B cell (primary cell): ENCODE data around the gene SRP14. TPM values are rescaled to one million over a fixed set of nuclear protein-coding genes. Genes with fewer than 3 reads are reported as not detected.

Experiments
- ATAC-seq: fragments of 200-7000 bp; cut with Tn5 transposase; one replicate; pipeline ENCODE4 v1.10.0; 2021; ENCODE audit warnings: low read depth, mild to moderate bottlenecking, moderate number of reproducible peaks, moderate library complexity
- CTCF ChIA-PET: fragments of 350-600 bp; sonication (Branson Sonifier 250); formaldehyde crosslinking; loops from one replicate; lab custom pipeline; 2021; ENCODE audit warnings: antibody characterized with exemption, inconsistent platforms; lab: Charles Lee
- POLR2A ChIA-PET: fragments of 350-600 bp; sonication (Branson Sonifier 250); formaldehyde crosslinking; loops from one replicate; lab custom pipeline; 2021; ENCODE audit warnings: antibody characterized with exemption; lab: Charles Lee
- DNase-seq: peaks from one replicate; pipeline ENCODE4 v3.0.0; 2013
- H2AFZ ChIP-seq: 2 replicates; pipeline ENCODE4 v1.6.1; 2012; ENCODE audit warnings: mild to moderate bottlenecking, low read depth, low read length; ENCODE audit not compliant: insufficient read depth, poor library complexity, severe bottlenecking
- H3K27ac ChIP-seq, 2 donors: 1 replicate in 1 of 2; 2 replicates in 1 of 2; pipeline ENCODE4 v1.5.1; 2012 to 2013; ENCODE audit warnings: low read length in 2 of 2, mild to moderate bottlenecking in 2 of 2, moderate library complexity in 1 of 2
- H3K27me3 ChIP-seq, 4 experiments: fragments of 200-600 bp in 1 of 4; sonication (generic) in 1 of 4; replicated peaks in 1 of 4; 1 replicate in 2 of 4; 2 replicates in 2 of 4; pipeline versions ENCODE4 v1.6.1 to v1.7.0; 2013 to 2016; ENCODE audit warnings: low read length in 3 of 4, mild to moderate bottlenecking in 2 of 4, mixed read lengths in 1 of 4, moderate library complexity in 1 of 4; ENCODE audit not compliant: insufficient read depth in 4 of 4, control insufficient read depth in 3 of 4; ENCODE audit errors: control extremely low read depth in 1 of 4
- H3K36me3 ChIP-seq, 2 experiments: replicated peaks in 1 of 2; 1 replicate in 1 of 2; 2 replicates in 1 of 2; pipeline versions ENCODE4 v1.6.1 to v1.7.1; 2013; ENCODE audit warnings: low read length in 1 of 2; ENCODE audit not compliant: insufficient read depth in 2 of 2, control insufficient read depth in 1 of 2; ENCODE audit errors: control extremely low read depth in 1 of 2, extremely low read depth in 1 of 2
- H3K4me1 ChIP-seq, 2 donors: fragments of 200-600 bp in 1 of 2; sonication (generic) in 1 of 2; 1 replicate in 1 of 2; 2 replicates in 1 of 2; pipeline versions ENCODE4 v1.5.1 to v1.6.1; 2013 to 2017; ENCODE audit warnings: low read length in 2 of 2; ENCODE audit not compliant: control insufficient read depth in 2 of 2, insufficient read depth in 2 of 2
- H3K4me2 ChIP-seq: replicated peaks from 2 replicates; pipeline ENCODE3; 2012; ENCODE audit warnings: mild to moderate bottlenecking, low read depth, low read length; ENCODE audit not compliant: poor library complexity, severe bottlenecking
- H3K4me3 ChIP-seq, 5 experiments: fragments of 200-600 bp in 1 of 5; sonication (generic) in 1 of 5; 1 replicate in 3 of 5; 2 replicates in 2 of 5; pipeline versions ENCODE4 v1.5.1 to v1.7.0; 2011 to 2016; ENCODE audit warnings: low read length in 4 of 5, mild to moderate bottlenecking in 4 of 5, low read depth in 2 of 5, control low read depth in 1 of 5, moderate library complexity in 1 of 5; ENCODE audit not compliant: insufficient read depth in 1 of 5; ENCODE audit errors: control extremely low read depth in 1 of 5, extremely low read depth in 1 of 5
- H3K79me2 ChIP-seq: fragments of 200-600 bp; sonication (generic); one replicate; pipeline ENCODE4 v1.6.0; 2016; ENCODE audit warnings: low read length; ENCODE audit not compliant: control insufficient read depth, insufficient read depth
- H3K9ac ChIP-seq: fragments of 200-600 bp; sonication (generic); 2 replicates; pipeline ENCODE4 v1.6.1; 2017; ENCODE audit warnings: mild to moderate bottlenecking, low read length, moderate library complexity
- H3K9me3 ChIP-seq, 3 donors: one replicate each; pipeline versions ENCODE4 v1.6.1 to v1.7.1; 2013; ENCODE audit warnings: low read length in 2 of 3; ENCODE audit not compliant: control insufficient read depth in 2 of 3, insufficient read depth in 1 of 3; ENCODE audit errors: control extremely low read depth in 1 of 3
- H4K20me1 ChIP-seq: 2 replicates; pipeline ENCODE4 v1.6.0; 2012; ENCODE audit warnings: mild to moderate bottlenecking, low read length; ENCODE audit not compliant: insufficient read depth, control insufficient read depth, poor library complexity, severe bottlenecking
- H3K27ac Mint-ChIP-seq: one replicate; pipeline ENCODE4 v1.8.0; 2021; ENCODE audit warnings: mixed read lengths
- H3K27me3 Mint-ChIP-seq: one replicate; pipeline ENCODE4 v1.8.0; 2021; ENCODE audit warnings: mixed read lengths
- H3K4me1 Mint-ChIP-seq: one replicate; pipeline ENCODE4 v1.8.0; 2021; ENCODE audit warnings: mixed read lengths
- H3K4me3 Mint-ChIP-seq: one replicate; pipeline ENCODE4 v1.8.0; 2021; ENCODE audit warnings: mixed read lengths
- H3K9me3 Mint-ChIP-seq: one replicate; pipeline ENCODE4 v1.8.0; 2022; ENCODE audit warnings: mixed read lengths; ENCODE audit not compliant: insufficient read depth
- CTCF ChIP-seq: fragments of 200-600 bp; IDR thresholded peaks from one replicate; pipeline ENCODE4 v1.8.0; 2022; ENCODE audit warnings: antibody characterized with exemption, mild to moderate bottlenecking
- EZH2 ChIP-seq: IDR thresholded peaks from 2 replicates; pipeline ENCODE4 v1.6.1; 2012; ENCODE audit warnings: borderline replicate concordance, low read depth, mild to moderate bottlenecking, moderate library complexity, low read length; ENCODE audit not compliant: insufficient read depth, poor library complexity, severe bottlenecking
- WGBS: methylation state at CpG from one replicate; pipeline ENCODE4 v1.1.5; 2013; ENCODE audit warnings: missing lambda C conversion rate; ENCODE audit not compliant: insufficient coverage; 5-methylcytosine and 5-hydroxymethylcytosine counted together
- intact Hi-C: fragments of 100-400 bp; cut with micrococcal nuclease; formaldehyde crosslinking; loops from one replicate; pipeline ENCODE4 v1.10.0; 2022
- polyA plus RNA-seq: library from polyadenylated mRNA; depleted of rRNA; stranded (reverse); fragments of >200 nt; gene quantifications from 2 replicates; pipeline ENCODE4 v1.2.3, GENCODE V29; 2012
- total RNA-seq, 2 donors: library from RNA; stranded (reverse); fragments of 120-200 nt in 1 of 2; gene quantifications; 1 replicate in 1 of 2; 2 replicates in 1 of 2; pipeline versions ENCODE4 v1.2.3 to v1.2.4, GENCODE V29; 2013 to 2022

The SRP14 gene
- total and polyA plus RNA-seq, 2 donors (not counting 1 experiment from before 2014, with no cell fraction given): 120 to 131 TPM

GRCh38 chr15:39990706-39991105 lies 48.3 kb downstream of the SRP14 start:
- no peaks in the 10 kb centered on the region for H3K4me1 ChIP-seq
- Mint-ChIP-seq H3K4me3 (no peak overlapping the region), H3K27ac (no peak overlapping the region), H3K27me3 (no peaks in the 10 kb centered on the region), H3K9me3 (no peaks in the 10 kb centered on the region), H3K4me1 (no peaks in the 10 kb centered on the region)
- ChIA-PET POLR2A (no interaction called here), CTCF (no interaction called here)
- H3K4me3 ChIP-seq: no peak overlapping the region
- H2AFZ ChIP-seq: no peak overlapping the region
- no peak overlapping the region for H3K9ac ChIP-seq
- ATAC-seq: no peak
- H3K79me2 ChIP-seq: no peaks in the 10 kb centered on the region
- H3K9me3 ChIP-seq: no peaks in the 10 kb centered on the region
- intact Hi-C loops: no loop called here
- no peak for TF ChIP-seq EZH2
- TF ChIP-seq CTCF: no peak
- 95% methylated on average over 4 of the region's 6 CpGs for WGBS
- H4K20me1 ChIP-seq: no peaks in the 10 kb centered on the region
- no peaks in the 10 kb centered on the region for H3K27me3 ChIP-seq
- peaks cover 3 to 20% of the 10 kb centered on the region in 2 experiments for H3K36me3 ChIP-seq
- no peak overlapping the region for H3K27ac ChIP-seq
- no peak overlapping the region for H3K4me2 ChIP-seq
- no peak for DNase-seq

DNA sequence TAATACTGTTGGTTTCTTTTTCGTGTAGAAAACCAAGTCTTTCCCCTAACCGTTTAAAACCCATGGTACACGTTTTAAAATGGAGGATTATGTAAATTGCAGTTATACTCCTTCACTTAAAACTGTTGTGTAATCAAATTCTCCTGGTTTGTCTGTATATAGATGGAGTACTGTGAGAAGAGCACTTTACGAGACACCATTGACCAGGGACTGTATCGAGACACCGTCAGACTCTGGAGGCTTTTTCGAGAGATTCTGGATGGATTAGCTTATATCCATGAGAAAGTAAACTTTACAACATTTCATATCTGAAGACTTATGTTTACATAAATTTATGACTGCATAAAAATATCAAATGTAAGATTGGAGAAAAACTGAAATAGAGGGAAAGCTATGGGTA lies 51.2 kb downstream of the SRP14 start:
- Mint-ChIP-seq H3K27ac (no peak overlapping the region), H3K4me1 (no peaks in the 10 kb centered on the region), H3K27me3 (no peaks in the 10 kb centered on the region), H3K4me3 (no peak overlapping the region), H3K9me3 (peaks cover 2% of the 10 kb centered on the region)
- H3K9me3 ChIP-seq: peaks cover 0 to 4% (median 0%) of the 10 kb centered on the region in 3 donors
- H3K4me1 ChIP-seq: no peaks in the 10 kb centered on the region
- no peak overlapping the region for H3K9ac ChIP-seq
- ChIA-PET POLR2A (no interaction called here), CTCF (no interaction called here)
- WGBS: no CpG with 5 or more reads among the region's 7 CpGs
- ATAC-seq (no peak), DNase-seq (no peak)
- intact Hi-C loops: no loop called here
- H3K79me2 ChIP-seq: no peaks in the 10 kb centered on the region
- H4K20me1 ChIP-seq: no peaks in the 10 kb centered on the region
- peaks cover 3 to 17% of the 10 kb centered on the region in 2 experiments for H3K36me3 ChIP-seq
- no peak overlapping the region for H3K27ac ChIP-seq
- no peak overlapping the region for H3K4me2 ChIP-seq
- H3K27me3 ChIP-seq: no peaks in the 10 kb centered on the region
- no peak for TF ChIP-seq CTCF
- no peak overlapping the region for H2AFZ ChIP-seq
- H3K4me3 ChIP-seq: no peak overlapping the region

Other genes with a start within 250 kb of the SRP14 start
- 0.30 and 0.39 TPM in 2 replicates for gene GPR176, start 118.9 kb downstream of the SRP14 start, total RNA-seq
- gene GPR176, start 118.9 kb downstream of the SRP14 start, polyA plus RNA-seq: 0.07 TPM in 2 replicates
- gene EIF2AK4, start 105.1 kb downstream of the SRP14 start, total RNA-seq: 39.3 and 40.4 TPM in 2 replicates
- 10.6 and 11.3 TPM in 2 replicates for gene EIF2AK4, start 105.1 kb downstream of the SRP14 start, polyA plus RNA-seq
- 343 and 344 TPM in 2 replicates for gene BMF, start 69.7 kb upstream of the SRP14 start, total RNA-seq
- 43.2 and 95.9 TPM in 2 replicates for gene BMF, start 69.7 kb upstream of the SRP14 start, polyA plus RNA-seq
- 2.9 and 4.4 TPM in 2 replicates for gene BUB1B, start 121.9 kb upstream of the SRP14 start, total RNA-seq
- 0.70 and 0.78 TPM in 2 replicates for gene BUB1B, start 121.9 kb upstream of the SRP14 start, polyA plus RNA-seq
- gene PAK6, start 199.9 kb upstream of the SRP14 start, total RNA-seq: 0.80 and 1.2 TPM in 2 replicates
- 0.45 and 0.76 TPM in 2 replicates for gene PAK6, start 199.9 kb upstream of the SRP14 start, polyA plus RNA-seq
- gene ANKRD63, start 243.9 kb upstream of the SRP14 start, total RNA-seq: 0.25 and 0.44 TPM in 2 replicates
- gene ANKRD63, start 243.9 kb upstream of the SRP14 start, polyA plus RNA-seq: not detected in 2 replicates